Adrenal gland (tissue), 5 donors: Measurements from ENCODE around the gene ABCE1.

Experiments used
- POLR2A ChIP-seq, 2 donors: fragments of 450-650 bp; IDR thresholded peaks; one replicate each; pipeline ENCODE4 v1.6.1; 2017; ENCODE audit warnings: antibody characterized with exemption in 2 of 2, mild to moderate bottlenecking in 2 of 2, moderate library complexity in 1 of 2
- TF ChIP-seq, protein P1 (sequence below), 6 experiments: fragments of 450-650 bp in 4 of 6; fragments of 200-600 bp in 2 of 6; sonication (generic) in 1 of 6; IDR thresholded peaks; 1 replicate in 5 of 6; 2 replicates in 1 of 6; pipeline versions ENCODE4 v1.5.1 to v1.8.0; 2016 to 2021; ENCODE audit warnings: antibody characterized with exemption in 6 of 6, mild to moderate bottlenecking in 2 of 6, moderate library complexity in 1 of 6
- donor health status: DM: no; HTN: no; CAD: no.

DNA sequence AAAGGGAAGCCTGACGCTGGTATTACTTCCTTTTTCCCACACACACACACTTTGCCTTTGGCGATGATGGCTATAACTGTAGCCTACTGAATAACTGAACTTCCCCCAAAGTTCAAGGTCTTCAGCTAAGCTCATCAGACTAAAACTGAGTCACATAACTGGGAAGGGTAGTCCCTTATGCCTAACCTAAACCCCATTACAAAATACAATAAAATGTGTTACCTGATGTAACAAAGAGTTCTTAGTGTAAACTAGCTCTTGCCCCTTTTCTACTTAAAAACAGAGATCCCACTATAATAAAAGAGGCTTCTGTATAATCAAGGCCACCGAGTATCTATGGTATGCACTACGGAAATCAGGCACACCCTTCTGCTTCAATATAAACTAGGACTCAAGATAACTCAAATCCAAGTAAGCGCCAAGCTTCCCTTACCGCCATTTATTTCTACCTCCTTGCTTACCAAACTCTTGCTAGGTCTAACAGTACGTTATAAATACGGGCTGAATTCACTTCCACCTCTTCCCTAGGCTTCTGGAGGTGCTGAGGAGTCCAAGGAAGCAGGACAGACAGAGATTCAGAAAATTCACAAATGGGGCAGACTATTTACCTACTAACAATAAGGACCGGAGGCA is 79.9 kb downstream of the ABCE1 start:
- TF ChIP-seq, protein P1, sequence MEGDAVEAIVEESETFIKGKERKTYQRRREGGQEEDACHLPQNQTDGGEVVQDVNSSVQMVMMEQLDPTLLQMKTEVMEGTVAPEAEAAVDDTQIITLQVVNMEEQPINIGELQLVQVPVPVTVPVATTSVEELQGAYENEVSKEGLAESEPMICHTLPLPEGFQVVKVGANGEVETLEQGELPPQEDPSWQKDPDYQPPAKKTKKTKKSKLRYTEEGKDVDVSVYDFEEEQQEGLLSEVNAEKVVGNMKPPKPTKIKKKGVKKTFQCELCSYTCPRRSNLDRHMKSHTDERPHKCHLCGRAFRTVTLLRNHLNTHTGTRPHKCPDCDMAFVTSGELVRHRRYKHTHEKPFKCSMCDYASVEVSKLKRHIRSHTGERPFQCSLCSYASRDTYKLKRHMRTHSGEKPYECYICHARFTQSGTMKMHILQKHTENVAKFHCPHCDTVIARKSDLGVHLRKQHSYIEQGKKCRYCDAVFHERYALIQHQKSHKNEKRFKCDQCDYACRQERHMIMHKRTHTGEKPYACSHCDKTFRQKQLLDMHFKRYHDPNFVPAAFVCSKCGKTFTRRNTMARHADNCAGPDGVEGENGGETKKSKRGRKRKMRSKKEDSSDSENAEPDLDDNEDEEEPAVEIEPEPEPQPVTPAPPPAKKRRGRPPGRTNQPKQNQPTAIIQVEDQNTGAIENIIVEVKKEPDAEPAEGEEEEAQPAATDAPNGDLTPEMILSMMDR (IDR thresholded peaks at IDR 0.05), result no peak
- no peak for TF ChIP-seq POLR2A (IDR thresholded peaks at IDR 0.05)
